22Rv1 (cell line): ENCODE results near the gene ORC2.

ENCODE experiments used
- ZFX ChIP-seq: fragments of 450-650 bp; IDR thresholded peaks from 2 replicates; pipeline ENCODE4 v1.6.1; 2017; ENCODE audit warnings: antibody characterized with exemption, borderline replicate concordance
- TF ChIP-seq, protein P1 (sequence below): fragments of 450-650 bp; IDR thresholded peaks from 2 replicates; pipeline ENCODE4 v1.5.1; 2017; ENCODE audit warnings: mild to moderate bottlenecking

DNA sequence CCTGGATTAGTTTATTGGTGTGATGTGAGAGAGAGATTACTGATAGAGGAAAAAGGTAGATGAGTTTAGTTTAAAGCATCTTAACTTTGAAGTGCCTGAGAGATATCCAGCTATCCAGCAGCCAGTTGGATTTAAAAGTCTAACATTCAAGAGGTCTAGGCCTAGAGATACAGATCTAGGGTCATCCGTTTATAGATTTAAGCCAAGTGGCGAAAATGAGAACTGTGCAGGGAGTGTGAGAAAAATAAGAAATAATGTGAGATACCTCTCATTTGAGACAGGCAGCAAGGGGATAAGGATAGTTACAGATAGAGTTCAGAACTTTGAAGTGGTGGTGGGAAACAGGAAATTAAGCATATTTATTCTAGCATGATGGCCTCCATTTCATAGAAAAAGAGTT, 5.3 kb upstream of the ORC2 start:
- TF ChIP-seq ZFX = no peak
- TF ChIP-seq, protein P1, sequence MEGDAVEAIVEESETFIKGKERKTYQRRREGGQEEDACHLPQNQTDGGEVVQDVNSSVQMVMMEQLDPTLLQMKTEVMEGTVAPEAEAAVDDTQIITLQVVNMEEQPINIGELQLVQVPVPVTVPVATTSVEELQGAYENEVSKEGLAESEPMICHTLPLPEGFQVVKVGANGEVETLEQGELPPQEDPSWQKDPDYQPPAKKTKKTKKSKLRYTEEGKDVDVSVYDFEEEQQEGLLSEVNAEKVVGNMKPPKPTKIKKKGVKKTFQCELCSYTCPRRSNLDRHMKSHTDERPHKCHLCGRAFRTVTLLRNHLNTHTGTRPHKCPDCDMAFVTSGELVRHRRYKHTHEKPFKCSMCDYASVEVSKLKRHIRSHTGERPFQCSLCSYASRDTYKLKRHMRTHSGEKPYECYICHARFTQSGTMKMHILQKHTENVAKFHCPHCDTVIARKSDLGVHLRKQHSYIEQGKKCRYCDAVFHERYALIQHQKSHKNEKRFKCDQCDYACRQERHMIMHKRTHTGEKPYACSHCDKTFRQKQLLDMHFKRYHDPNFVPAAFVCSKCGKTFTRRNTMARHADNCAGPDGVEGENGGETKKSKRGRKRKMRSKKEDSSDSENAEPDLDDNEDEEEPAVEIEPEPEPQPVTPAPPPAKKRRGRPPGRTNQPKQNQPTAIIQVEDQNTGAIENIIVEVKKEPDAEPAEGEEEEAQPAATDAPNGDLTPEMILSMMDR = no peak
